ENCODE data around the gene DHRS13.
"Not testable (repeated sequence)": the region's sequence is repeated elsewhere in the genome, so short reads cannot be mapped to it uniquely, and the experiment has no call there.

Gene DHRS13

GRCh38 chr17:28858801-28859355 is 44.0 kb downstream of the DHRS13 start:
- no peak overlapping the region for H3K27ac Mint-ChIP-seq
- ATAC-seq (ENCODE audit: low read depth) (no peak), DNase-seq (ENCODE audit: low spot score in 2 of 2) (no peak)
- no peaks in the 10 kb centered on the region for H3K27me3 Mint-ChIP-seq
- H3K9me3 Mint-ChIP-seq = no peaks in the 10 kb centered on the region
- H3K36me3 Mint-ChIP-seq = peaks cover 21% of the 10 kb centered on the region
- no peak overlapping the region for H3K4me3 Mint-ChIP-seq
- H3K4me1 Mint-ChIP-seq = peaks cover 4% of the 10 kb centered on the region

- Mint-ChIP-seq H3K4me3 (no peak overlapping the region), H3K36me3 (peaks cover 21% of the 10 kb centered on the region), H3K9me3 (no peaks in the 10 kb centered on the region), H3K27ac (no peak overlapping the region), H3K4me1 (peaks cover 4% of the 10 kb centered on the region), H3K27me3 (no peaks in the 10 kb centered on the region)
- ATAC-seq (ENCODE audit: low read depth) (no peak), DNase-seq (ENCODE audit: low spot score in 2 of 2) (no peak)
These were observed 44.7 kb downstream of the DHRS13 start for GRCh38 chr17:28857905-28858800.

GRCh38 chr17:28856028-28856574 is 46.8 kb downstream of the DHRS13 start:
- H3K27ac Mint-ChIP-seq = no peak overlapping the region
- H3K4me1 Mint-ChIP-seq = no peaks in the 10 kb centered on the region
- DNase-seq (ENCODE audit: low spot score in 2 of 2) = no peak
- H3K27me3 Mint-ChIP-seq = no peaks in the 10 kb centered on the region
- no peaks in the 10 kb centered on the region for H3K9me3 Mint-ChIP-seq
- ATAC-seq (ENCODE audit: low read depth) = no peak
- peaks cover 21% of the 10 kb centered on the region for H3K36me3 Mint-ChIP-seq
- H3K4me3 Mint-ChIP-seq = peak overlapping the region; percentile 65

GRCh38 chr17:28855336-28855679 is 47.6 kb downstream of the DHRS13 start:
- peaks cover 17% of the 10 kb centered on the region for H3K36me3 Mint-ChIP-seq
- H3K27me3 Mint-ChIP-seq = no peaks in the 10 kb centered on the region
- no peaks in the 10 kb centered on the region for H3K4me1 Mint-ChIP-seq
- peak overlapping the region; percentile 66 for H3K27ac Mint-ChIP-seq
- H3K4me3 Mint-ChIP-seq = peak overlapping the region; percentile 89
- DNase-seq (ENCODE audit: low spot score in 2 of 2) = no peak
- H3K9me3 Mint-ChIP-seq = no peaks in the 10 kb centered on the region
- ATAC-seq (ENCODE audit: low read depth) = no peak

- ATAC-seq (ENCODE audit: low read depth) (peak; percentile 99), DNase-seq (ENCODE audit: low spot score in 2 of 2) (peak; percentile 70 to 74)
- peaks cover 15% of the 10 kb centered on the region for H3K36me3 Mint-ChIP-seq
- H3K27me3 Mint-ChIP-seq = no peaks in the 10 kb centered on the region
- peak within 1 kb of the TSS; percentile 89 for H3K4me3 Mint-ChIP-seq
- no peaks in the 10 kb centered on the region for H3K4me1 Mint-ChIP-seq
- H3K27ac Mint-ChIP-seq = peak within 1 kb of the TSS; percentile 66
- H3K9me3 Mint-ChIP-seq = no peaks in the 10 kb centered on the region
These were observed 48.2 kb downstream of the DHRS13 start, which contains the start of gene ERAL1 for GRCh38 chr17:28854457-28855335. TSS of gene ERAL1 (plus strand) at chr17:28855016. CDS start at chr17:28855035, 19 bp downstream.

- Mint-ChIP-seq H3K4me1 (no peaks in the 10 kb centered on the region), H3K9me3 (no peaks in the 10 kb centered on the region), H3K27me3 (no peaks in the 10 kb centered on the region), H3K27ac (no peak overlapping the region), H3K36me3 (peaks cover 8% of the 10 kb centered on the region), H3K4me3 (no peak overlapping the region)
- no peak for DNase-seq (ENCODE audit: low spot score in 2 of 2)
- no peak for ATAC-seq (ENCODE audit: low read depth)
These were observed 49.6 kb downstream of the DHRS13 start for GRCh38 chr17:28853295-28853694.

- no peak for DNase-seq (ENCODE audit: low spot score in 2 of 2)
- no peaks in the 10 kb centered on the region for H3K36me3 Mint-ChIP-seq
- peak; percentile 37 for ATAC-seq (ENCODE audit: low read depth)
These were observed 53.6 kb downstream of the DHRS13 start for GRCh38 chr17:28849281-28849680.

GRCh38 chr17:28848667-28849066 is 54.2 kb downstream of the DHRS13 start:
- H3K4me1 Mint-ChIP-seq, H3K27me3 Mint-ChIP-seq, H3K9me3 Mint-ChIP-seq, H3K4me3 Mint-ChIP-seq, H3K27ac Mint-ChIP-seq, H3K36me3 Mint-ChIP-seq: not testable (repeated sequence)
- peak; percentile 63 for ATAC-seq (ENCODE audit: low read depth)
- DNase-seq (ENCODE audit: low spot score in 2 of 2) = peak in 1 of 2 donors; percentile 25

More at GRCh38 chr17:28849281-28849680, 53.6 kb downstream of the DHRS13 start:
- no peaks in the 10 kb centered on the region for H3K27me3 Mint-ChIP-seq
- H3K27ac Mint-ChIP-seq = no peak overlapping the region
- H3K4me3 Mint-ChIP-seq = no peak overlapping the region
- no peaks in the 10 kb centered on the region for H3K4me1 Mint-ChIP-seq
- H3K9me3 Mint-ChIP-seq = no peaks in the 10 kb centered on the region
